Kidney (tissue), 14 donors: ENCODE measurements around the gene NTRK2. TPM values are rescaled to one million over a fixed set of nuclear protein-coding genes. Genes with fewer than 3 reads are reported as not detected.

Source experiments
- DNase-seq, 5 donors: peaks; one replicate each; pipeline ENCODE4 v3.0.0-alpha.2; 2013 to 2020
- FAIRE-seq: peaks from 2 replicates; lab custom pipeline; 2012; peaks lifted over from hg19 to GRCh38; lab: Jason Lieb, UNC
- H3K27ac ChIP-seq, 2 donors: one replicate each; pipeline ENCODE4 v1.7.0; 2013; ENCODE audit warnings: low read depth in 2 of 2, low read length in 2 of 2, inconsistent platforms in 1 of 2
- H3K27me3 ChIP-seq: one replicate; pipeline ENCODE4 v1.7.1; 2013; ENCODE audit warnings: low read length, inconsistent platforms; ENCODE audit not compliant: control insufficient read depth, insufficient read depth
- H3K36me3 ChIP-seq, 3 donors: one replicate each; pipeline versions ENCODE4 v1.7.0 to v1.7.1; 2013; ENCODE audit warnings: low read length in 3 of 3, control low read depth in 1 of 3, inconsistent platforms in 1 of 3; ENCODE audit not compliant: insufficient read depth in 3 of 3, control insufficient read depth in 2 of 3
- H3K4me1 ChIP-seq, 3 donors: one replicate each; pipeline versions ENCODE4 v1.7.0 to v1.7.1; 2013; ENCODE audit warnings: low read length in 3 of 3, inconsistent platforms in 1 of 3, low read depth in 1 of 3; ENCODE audit not compliant: control insufficient read depth in 2 of 3, insufficient read depth in 2 of 3
- H3K4me3 ChIP-seq, 3 donors: one replicate each; pipeline versions ENCODE4 v1.7.0 to v1.8.1; 2013; ENCODE audit warnings: low read length in 3 of 3, control low read depth in 1 of 3, inconsistent platforms in 1 of 3
- H3K9ac ChIP-seq, 3 donors: one replicate each; pipeline versions ENCODE4 v1.7.0 to v1.7.1; 2013; ENCODE audit warnings: low read length in 3 of 3, control low read depth in 1 of 3, inconsistent platforms in 1 of 3
- H3K9me3 ChIP-seq, 3 donors: one replicate each; pipeline versions ENCODE4 v1.7.0 to v1.7.1; 2013; ENCODE audit warnings: low read length in 3 of 3, control low read depth in 1 of 3, inconsistent platforms in 1 of 3; ENCODE audit not compliant: control insufficient read depth in 2 of 3, insufficient read depth in 1 of 3
- intact Hi-C: fragments of 100-400 bp; cut with DNase I; formaldehyde crosslinking; loops from one replicate; pipeline ENCODE4 v1.11.1; 2022
- polyA plus RNA-seq: library from polyadenylated mRNA; stranded (reverse); fragments of 350-450 nt; fragmentation: Illumina TruSeq; extraction: RNeasy Lipid Tissue Mini Kit (QIAGEN cat#74804); gene quantifications from one replicate; pipeline ENCODE4 v1.2.3, GENCODE V29; 2014; ENCODE audit warnings: low read depth, low replicate concordance; ENCODE audit not compliant: insufficient read depth
- total RNA-seq: library from RNA; stranded (reverse); fragmentation: NEBNext Ultra II Directional; extraction: Animal tissue kit (Norgen Biotek cat#: 25700); gene quantifications from one replicate; pipeline ENCODE4 v1.2.1, GENCODE V29; 2021
- TF ChIP-seq, protein P1 (sequence below): IDR thresholded peaks from 3 replicates; pipeline ENCODE4 v1.5.1; 2012; ENCODE audit warnings: mild to moderate bottlenecking, moderate library complexity, borderline replicate concordance; ENCODE audit not compliant: insufficient read depth; ENCODE audit errors: extremely low read depth
- donor health status: control.
- donor health status: control.
- donor health status: control.
- donor health status: control.
- donor health status: control.
- donor health status: DM: yes; HTN: yes; CAD: no.
- donor health status: Normal renal cell carcinoma (clear cell type).

Gene NTRK2
- total and polyA plus RNA-seq, 2 donors from 2014 or later: 20.0 to 41.2 TPM

DNA sequence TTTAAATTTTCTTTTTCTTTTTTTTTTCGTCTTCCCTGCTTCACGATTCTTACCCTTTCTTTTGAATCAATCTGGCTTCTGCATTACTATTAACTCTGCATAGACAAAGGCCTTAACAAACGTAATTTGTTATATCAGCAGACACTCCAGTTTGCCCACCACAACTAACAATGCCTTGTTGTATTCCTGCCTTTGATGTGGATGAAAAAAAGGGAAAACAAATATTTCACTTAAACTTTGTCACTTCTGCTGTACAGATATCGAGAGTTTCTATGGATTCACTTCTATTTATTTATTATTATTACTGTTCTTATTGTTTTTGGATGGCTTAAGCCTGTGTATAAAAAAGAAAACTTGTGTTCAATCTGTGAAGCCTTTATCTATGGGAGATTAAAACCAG is 352.2 kb downstream of the NTRK2 start:
- Histone ChIP-seq H3K4me1 (no peaks in the 10 kb centered on the region), H3K9me3 (no peaks in the 10 kb centered on the region), H3K27ac (no peak overlapping the region), H3K4me3 (no peak overlapping the region), H3K9ac (no peak overlapping the region), H3K27me3 (no peaks in the 10 kb centered on the region), H3K36me3 (no peaks in the 10 kb centered on the region)
- DNase-seq (no peak), FAIRE-seq (no peak)
- TF ChIP-seq, protein P1, sequence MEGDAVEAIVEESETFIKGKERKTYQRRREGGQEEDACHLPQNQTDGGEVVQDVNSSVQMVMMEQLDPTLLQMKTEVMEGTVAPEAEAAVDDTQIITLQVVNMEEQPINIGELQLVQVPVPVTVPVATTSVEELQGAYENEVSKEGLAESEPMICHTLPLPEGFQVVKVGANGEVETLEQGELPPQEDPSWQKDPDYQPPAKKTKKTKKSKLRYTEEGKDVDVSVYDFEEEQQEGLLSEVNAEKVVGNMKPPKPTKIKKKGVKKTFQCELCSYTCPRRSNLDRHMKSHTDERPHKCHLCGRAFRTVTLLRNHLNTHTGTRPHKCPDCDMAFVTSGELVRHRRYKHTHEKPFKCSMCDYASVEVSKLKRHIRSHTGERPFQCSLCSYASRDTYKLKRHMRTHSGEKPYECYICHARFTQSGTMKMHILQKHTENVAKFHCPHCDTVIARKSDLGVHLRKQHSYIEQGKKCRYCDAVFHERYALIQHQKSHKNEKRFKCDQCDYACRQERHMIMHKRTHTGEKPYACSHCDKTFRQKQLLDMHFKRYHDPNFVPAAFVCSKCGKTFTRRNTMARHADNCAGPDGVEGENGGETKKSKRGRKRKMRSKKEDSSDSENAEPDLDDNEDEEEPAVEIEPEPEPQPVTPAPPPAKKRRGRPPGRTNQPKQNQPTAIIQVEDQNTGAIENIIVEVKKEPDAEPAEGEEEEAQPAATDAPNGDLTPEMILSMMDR: no peak
- intact Hi-C loops: no loop called here

DNA sequence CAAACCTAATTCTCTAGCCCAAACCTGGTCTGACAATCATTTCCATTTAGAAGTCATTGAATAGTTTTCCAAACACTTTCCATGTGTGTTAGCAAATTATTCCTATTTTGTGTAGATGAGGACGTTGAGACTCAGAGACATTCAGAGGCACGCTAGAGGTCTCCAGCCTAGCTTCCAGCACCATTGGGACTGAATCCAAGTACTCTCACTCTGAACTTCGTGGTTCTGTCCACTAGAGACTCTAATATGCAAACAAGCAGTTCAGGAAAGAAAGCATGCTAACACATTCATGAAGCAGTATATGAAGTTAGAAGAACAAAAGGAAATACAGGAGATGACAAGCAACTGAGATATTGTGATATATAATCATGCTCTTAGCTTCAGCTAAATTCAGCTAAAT is 354.8 kb downstream of the NTRK2 start:
- no peaks in the 10 kb centered on the region for H3K36me3 ChIP-seq
- FAIRE-seq (no peak), DNase-seq (peak in 1 of 5 donors; percentile 69)
- intact Hi-C loops: no loop called here
- TF ChIP-seq, protein P1: peak; percentile 2
- no peaks in the 10 kb centered on the region for H3K27me3 ChIP-seq
- H3K9me3 ChIP-seq: no peaks in the 10 kb centered on the region
- H3K9ac ChIP-seq: no peak overlapping the region
- H3K4me3 ChIP-seq: no peak overlapping the region
- H3K4me1 ChIP-seq: no peaks in the 10 kb centered on the region
- H3K27ac ChIP-seq: no peak overlapping the region

DNA sequence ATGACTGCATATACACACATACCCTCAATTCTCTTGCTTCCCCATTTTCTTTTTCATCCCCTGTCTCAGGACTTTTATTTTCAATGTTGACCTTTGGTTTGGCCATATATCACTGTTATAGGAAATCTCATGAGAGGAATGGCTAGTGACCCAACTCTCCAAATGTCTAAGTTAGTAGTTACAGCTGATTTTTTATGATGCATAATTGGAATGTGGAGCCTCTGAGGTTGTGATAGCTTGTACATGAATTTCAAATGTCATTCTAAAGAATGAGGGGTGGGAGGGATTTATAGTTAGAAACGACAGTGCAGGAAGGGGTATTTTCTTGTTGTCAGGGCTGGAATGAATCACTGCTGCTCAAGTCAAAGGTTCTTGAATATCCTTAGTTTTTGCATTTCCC is 356.1 kb downstream of the NTRK2 start:
- TF ChIP-seq, protein P1: no peak

DNA sequence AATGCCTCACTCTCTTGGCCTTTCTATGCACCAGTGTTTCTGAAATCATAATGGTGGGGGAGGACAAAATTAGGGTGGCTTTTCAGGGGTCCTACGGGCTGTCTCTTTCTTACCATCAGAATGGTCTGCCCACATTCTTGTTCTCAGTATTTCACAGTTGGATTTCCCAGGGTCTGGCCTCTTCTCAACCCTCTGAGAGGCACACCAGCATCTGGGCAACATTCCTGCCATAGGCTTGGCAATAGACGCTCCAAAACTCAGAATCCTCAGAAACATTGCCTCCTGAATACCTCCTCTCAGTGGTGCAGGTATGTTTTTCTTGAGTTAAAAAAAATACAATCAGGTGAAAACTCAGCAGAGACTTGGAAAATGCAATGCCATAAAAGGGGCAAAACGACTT is 358.3 kb downstream of the NTRK2 start:
- DNase-seq (no peak), FAIRE-seq (no peak)
- TF ChIP-seq, protein P1: no peak
- no peak overlapping the region for H3K9ac ChIP-seq
- H3K4me3 ChIP-seq: no peak overlapping the region
- no peaks in the 10 kb centered on the region for H3K9me3 ChIP-seq
- H3K36me3 ChIP-seq: no peaks in the 10 kb centered on the region
- H3K4me1 ChIP-seq: no peaks in the 10 kb centered on the region
- no peak overlapping the region for H3K27ac ChIP-seq
- intact Hi-C loops: no loop called here
- no peaks in the 10 kb centered on the region for H3K27me3 ChIP-seq

More for the DNA sequence above, 356.1 kb downstream of the NTRK2 start:
- H3K27me3 ChIP-seq: no peaks in the 10 kb centered on the region
- FAIRE-seq (no peak), DNase-seq (peak in 2 of 5 donors; percentile 81 to 82)
- H3K9me3 ChIP-seq: no peaks in the 10 kb centered on the region
- intact Hi-C loops: no loop called here
- no peaks in the 10 kb centered on the region for H3K4me1 ChIP-seq
- H3K4me3 ChIP-seq: no peak overlapping the region
- H3K9ac ChIP-seq: no peak overlapping the region
- H3K36me3 ChIP-seq: no peaks in the 10 kb centered on the region
- H3K27ac ChIP-seq: no peak overlapping the region
